ENCODE results near the gene PLB1.

DNA sequence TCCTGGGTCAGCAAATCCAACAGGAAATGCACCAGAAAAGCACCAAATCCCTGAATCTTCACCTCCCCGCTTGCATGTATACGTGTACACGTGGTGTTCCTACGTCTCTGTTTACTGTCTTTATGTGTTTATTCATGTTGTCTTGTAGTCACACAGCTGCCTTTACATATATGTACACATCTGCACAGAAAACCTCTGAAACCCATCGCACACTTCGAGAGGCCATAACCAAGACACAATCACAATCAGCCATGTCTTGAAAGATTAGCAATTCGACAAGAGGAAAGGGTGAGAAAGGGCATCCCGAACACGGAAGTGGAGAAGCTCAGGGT, 98.1 kb downstream of the PLB1 start:
- TF ChIP-seq USF1 (IDR thresholded peaks at IDR 0.05) (no peak), CEBPB (IDR thresholded peaks at IDR 0.05) (no peak), EP300 (IDR thresholded peaks at IDR 0.05; ENCODE audit: borderline replicate concordance) (no peak), TAF1 (IDR thresholded peaks at IDR 0.05; ENCODE audit: low read depth) (no peak), RAD21 (IDR thresholded peaks at IDR 0.05; ENCODE audit: low read depth) (no peak), CREB1 (IDR thresholded peaks at IDR 0.05; ENCODE audit: low read depth) (no peak), YY1 (IDR thresholded peaks at IDR 0.05; ENCODE audit: low read depth) (no peak), FOXM1 (IDR thresholded peaks at IDR 0.05; ENCODE audit: borderline replicate concordance, low read depth) (no peak), MAX (IDR thresholded peaks at IDR 0.05) (no peak), NFIC (IDR thresholded peaks at IDR 0.05) (no peak), TCF12 (IDR thresholded peaks at IDR 0.05; ENCODE audit: low read depth) (no peak), EGR1 (IDR thresholded peaks at IDR 0.05) (no peak)
- TF ChIP-seq, protein P1, sequence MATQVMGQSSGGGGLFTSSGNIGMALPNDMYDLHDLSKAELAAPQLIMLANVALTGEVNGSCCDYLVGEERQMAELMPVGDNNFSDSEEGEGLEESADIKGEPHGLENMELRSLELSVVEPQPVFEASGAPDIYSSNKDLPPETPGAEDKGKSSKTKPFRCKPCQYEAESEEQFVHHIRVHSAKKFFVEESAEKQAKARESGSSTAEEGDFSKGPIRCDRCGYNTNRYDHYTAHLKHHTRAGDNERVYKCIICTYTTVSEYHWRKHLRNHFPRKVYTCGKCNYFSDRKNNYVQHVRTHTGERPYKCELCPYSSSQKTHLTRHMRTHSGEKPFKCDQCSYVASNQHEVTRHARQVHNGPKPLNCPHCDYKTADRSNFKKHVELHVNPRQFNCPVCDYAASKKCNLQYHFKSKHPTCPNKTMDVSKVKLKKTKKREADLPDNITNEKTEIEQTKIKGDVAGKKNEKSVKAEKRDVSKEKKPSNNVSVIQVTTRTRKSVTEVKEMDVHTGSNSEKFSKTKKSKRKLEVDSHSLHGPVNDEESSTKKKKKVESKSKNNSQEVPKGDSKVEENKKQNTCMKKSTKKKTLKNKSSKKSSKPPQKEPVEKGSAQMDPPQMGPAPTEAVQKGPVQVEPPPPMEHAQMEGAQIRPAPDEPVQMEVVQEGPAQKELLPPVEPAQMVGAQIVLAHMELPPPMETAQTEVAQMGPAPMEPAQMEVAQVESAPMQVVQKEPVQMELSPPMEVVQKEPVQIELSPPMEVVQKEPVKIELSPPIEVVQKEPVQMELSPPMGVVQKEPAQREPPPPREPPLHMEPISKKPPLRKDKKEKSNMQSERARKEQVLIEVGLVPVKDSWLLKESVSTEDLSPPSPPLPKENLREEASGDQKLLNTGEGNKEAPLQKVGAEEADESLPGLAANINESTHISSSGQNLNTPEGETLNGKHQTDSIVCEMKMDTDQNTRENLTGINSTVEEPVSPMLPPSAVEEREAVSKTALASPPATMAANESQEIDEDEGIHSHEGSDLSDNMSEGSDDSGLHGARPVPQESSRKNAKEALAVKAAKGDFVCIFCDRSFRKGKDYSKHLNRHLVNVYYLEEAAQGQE (IDR thresholded peaks at IDR 0.05; ENCODE audit: low read depth), result no peak
